Bronchial epithelial cell (primary cell): ENCODE data around the gene NETO2. TPM values are rescaled to one million over a fixed set of nuclear protein-coding genes. Genes with fewer than 3 reads are reported as not detected.

ENCODE experiments used
- DNase-seq: peaks from one replicate; pipeline ENCODE4 v3.0.0-alpha.2; 2010; ENCODE audit warnings: low read depth
- FAIRE-seq: peaks from 2 replicates; lab custom pipeline; 2011; peaks lifted over from hg19 to GRCh38; lab: Jason Lieb, UNC
- H3K27me3 ChIP-seq: 2 replicates; pipeline ENCODE4 v1.5.1; 2011; ENCODE audit warnings: low read length; ENCODE audit not compliant: control insufficient read depth, insufficient read depth
- H3K36me3 ChIP-seq: 2 replicates; pipeline ENCODE4 v1.5.1; 2011; ENCODE audit warnings: low read length; ENCODE audit not compliant: control insufficient read depth, insufficient read depth
- H3K4me3 ChIP-seq: 2 replicates; pipeline ENCODE4 v1.5.1; 2011; ENCODE audit warnings: mild to moderate bottlenecking, low read depth, low read length, control low read depth
- CTCF ChIP-seq: IDR thresholded peaks from 2 replicates; pipeline ENCODE4 v1.5.1; 2011; ENCODE audit warnings: mild to moderate bottlenecking, moderate library complexity, low read length, control low read depth, inconsistent platforms; ENCODE audit not compliant: insufficient read depth, severe bottlenecking
- total RNA-seq: library from RNA; depleted of rRNA; stranded (reverse); fragments of >200 nt; gene quantifications from 2 replicates; pipeline ENCODE4 v1.2.1, GENCODE V29; 2014

NETO2 gene
- total RNA-seq, 1 donor from 2014 or later, result 41.6 TPM

- no peak overlapping the region for H3K4me3 ChIP-seq
- H3K36me3 ChIP-seq, result no peaks in the 10 kb centered on the region
- no peak for TF ChIP-seq CTCF
- no peaks in the 10 kb centered on the region for H3K27me3 ChIP-seq
- DNase-seq (no peak), FAIRE-seq (no peak)
These were observed 108.3 kb downstream of the NETO2 start for GRCh38 chr16:47035436-47035835.

GRCh38 chr16:47034455-47034854 is 109.3 kb downstream of the NETO2 start:
- no peak overlapping the region for H3K4me3 ChIP-seq
- H3K27me3 ChIP-seq, result no peaks in the 10 kb centered on the region
- FAIRE-seq (no peak), DNase-seq (no peak)
- TF ChIP-seq CTCF, result no peak
- no peaks in the 10 kb centered on the region for H3K36me3 ChIP-seq

- H3K4me3 ChIP-seq, result no peak overlapping the region
- DNase-seq (no peak), FAIRE-seq (no peak)
- H3K27me3 ChIP-seq, result no peaks in the 10 kb centered on the region
- TF ChIP-seq CTCF, result no peak
- no peaks in the 10 kb centered on the region for H3K36me3 ChIP-seq
These were observed 110.6 kb downstream of the NETO2 start for GRCh38 chr16:47033176-47033575.

GRCh38 chr16:47029724-47030123 is 114.0 kb downstream of the NETO2 start:
- no peak for FAIRE-seq
- Histone ChIP-seq H3K27me3 (no peaks in the 10 kb centered on the region), H3K4me3 (no peak overlapping the region), H3K36me3 (no peaks in the 10 kb centered on the region)
- DNase-seq, result no peak
- no peak for TF ChIP-seq CTCF

GRCh38 chr16:47028767-47029377 is 114.9 kb downstream of the NETO2 start:
- H3K4me3 ChIP-seq, result no peak overlapping the region
- FAIRE-seq (no peak), DNase-seq (no peak)
- H3K36me3 ChIP-seq, result no peaks in the 10 kb centered on the region
- TF ChIP-seq CTCF, result no peak
- no peaks in the 10 kb centered on the region for H3K27me3 ChIP-seq

Other genes starting within 250 kb of the NETO2 start
- 92.0 and 112 TPM in 2 replicates for gene DNAJA2, start 170.3 kb downstream of the NETO2 start, total RNA-seq